Lower lobe of right lung (tissue), 2 donors: ENCODE data around the gene FMN1. TPM values are rescaled to one million over a fixed set of nuclear protein-coding genes. Genes with fewer than 3 reads are reported as not detected.

Source experiments
- ATAC-seq, 2 donors: fragments of 200-7000 bp; cut with Tn5 transposase; one replicate each; pipeline ENCODE4 v1.9.1; 2020 to 2022; ENCODE audit warnings: mild to moderate bottlenecking in 2 of 2, moderate library complexity in 2 of 2
- DNase-seq: peaks from one replicate; pipeline ENCODE4 v3.0.0-alpha.2; 2020
- H3K27ac ChIP-seq: fragments of 200-600 bp; one replicate; pipeline ENCODE4 v1.8.0; 2022
- H3K27me3 ChIP-seq: fragments of 200-600 bp; one replicate; pipeline ENCODE4 v1.8.0; 2022; ENCODE audit warnings: low read depth
- H3K36me3 ChIP-seq: fragments of 200-600 bp; one replicate; pipeline ENCODE4 v1.8.0; 2022; ENCODE audit warnings: mild to moderate bottlenecking
- H3K4me1 ChIP-seq: fragments of 200-600 bp; one replicate; pipeline ENCODE4 v1.8.0; 2022
- H3K4me3 ChIP-seq: fragments of 200-600 bp; one replicate; pipeline ENCODE4 v1.8.0; 2022; ENCODE audit warnings: mild to moderate bottlenecking
- H3K9me3 ChIP-seq: fragments of 200-600 bp; one replicate; pipeline ENCODE4 v1.8.0; 2022
- intact Hi-C: fragments of 100-400 bp; cut with DNase I; formaldehyde crosslinking; loops from one replicate; pipeline ENCODE4 v1.11.0; 2022
- total RNA-seq: library from RNA; stranded (reverse); fragmentation: NEBNext Ultra II Directional; extraction: Animal tissue kit (Norgen Biotek cat#: 25700); gene quantifications from one replicate; pipeline ENCODE4 v1.2.1, GENCODE V29; 2021
- TF ChIP-seq, protein P1 (sequence below): fragments of 200-600 bp; IDR thresholded peaks from one replicate; pipeline ENCODE4 v1.8.0; 2022; ENCODE audit warnings: antibody characterized with exemption, mild to moderate bottlenecking
- donor health status: DM: no; HTN: yes; CAD: no; lungs with severe emphysema.

Gene FMN1
- total RNA-seq, 1 donor from 2014 or later, result 38.8 TPM

DNA sequence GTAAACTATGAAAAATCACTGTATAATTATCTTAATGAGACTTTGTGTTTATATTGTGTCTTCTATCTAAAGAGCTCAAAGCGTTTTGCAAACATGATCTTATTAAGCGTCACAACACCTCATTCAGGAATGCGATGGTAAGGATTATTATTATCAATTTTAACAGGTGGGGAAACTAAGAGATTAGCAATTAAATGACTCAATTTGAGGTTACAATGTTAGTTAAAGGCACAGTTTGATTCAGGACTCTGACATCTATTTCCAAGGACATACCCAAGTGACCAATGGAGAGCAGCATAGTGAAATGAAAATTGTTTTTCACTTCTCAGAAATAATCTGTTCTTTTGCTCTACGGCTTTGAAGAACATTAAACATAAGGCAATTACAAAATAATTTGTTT is 74.6 kb downstream of the FMN1 start:
- DNase-seq, result no peak
- TF ChIP-seq, protein P1, sequence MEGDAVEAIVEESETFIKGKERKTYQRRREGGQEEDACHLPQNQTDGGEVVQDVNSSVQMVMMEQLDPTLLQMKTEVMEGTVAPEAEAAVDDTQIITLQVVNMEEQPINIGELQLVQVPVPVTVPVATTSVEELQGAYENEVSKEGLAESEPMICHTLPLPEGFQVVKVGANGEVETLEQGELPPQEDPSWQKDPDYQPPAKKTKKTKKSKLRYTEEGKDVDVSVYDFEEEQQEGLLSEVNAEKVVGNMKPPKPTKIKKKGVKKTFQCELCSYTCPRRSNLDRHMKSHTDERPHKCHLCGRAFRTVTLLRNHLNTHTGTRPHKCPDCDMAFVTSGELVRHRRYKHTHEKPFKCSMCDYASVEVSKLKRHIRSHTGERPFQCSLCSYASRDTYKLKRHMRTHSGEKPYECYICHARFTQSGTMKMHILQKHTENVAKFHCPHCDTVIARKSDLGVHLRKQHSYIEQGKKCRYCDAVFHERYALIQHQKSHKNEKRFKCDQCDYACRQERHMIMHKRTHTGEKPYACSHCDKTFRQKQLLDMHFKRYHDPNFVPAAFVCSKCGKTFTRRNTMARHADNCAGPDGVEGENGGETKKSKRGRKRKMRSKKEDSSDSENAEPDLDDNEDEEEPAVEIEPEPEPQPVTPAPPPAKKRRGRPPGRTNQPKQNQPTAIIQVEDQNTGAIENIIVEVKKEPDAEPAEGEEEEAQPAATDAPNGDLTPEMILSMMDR, result no peak
- no peaks in the 10 kb centered on the region for H3K27me3 ChIP-seq
- intact Hi-C loops, result no loop called here
- H3K27ac ChIP-seq, result no peak overlapping the region
- no peak for ATAC-seq
- H3K9me3 ChIP-seq, result no peaks in the 10 kb centered on the region
- H3K4me1 ChIP-seq, result no peaks in the 10 kb centered on the region
- no peak overlapping the region for H3K4me3 ChIP-seq
- H3K36me3 ChIP-seq, result no peaks in the 10 kb centered on the region

DNA sequence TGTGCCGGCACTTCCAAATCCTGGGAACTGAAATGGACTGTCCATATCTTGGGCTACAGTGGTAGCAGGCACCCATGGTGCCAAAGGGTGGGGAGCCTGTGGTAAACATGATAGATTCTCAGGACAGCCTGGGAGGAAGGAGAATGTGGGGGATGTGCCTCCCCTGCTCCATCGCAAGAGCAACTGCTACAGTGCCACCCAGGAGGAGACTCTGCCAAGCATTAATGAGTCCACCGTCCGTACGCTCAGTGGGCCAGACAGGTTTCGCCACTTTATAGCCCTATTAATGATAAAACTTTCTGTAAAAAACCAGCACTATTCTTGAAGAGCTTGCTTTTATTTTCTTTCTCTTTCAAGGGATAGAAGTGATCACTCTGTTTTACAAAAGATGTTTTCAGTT is 75.2 kb downstream of the FMN1 start:
- Histone ChIP-seq H3K4me1 (no peaks in the 10 kb centered on the region), H3K9me3 (no peaks in the 10 kb centered on the region), H3K36me3 (no peaks in the 10 kb centered on the region), H3K27ac (no peak overlapping the region), H3K27me3 (no peaks in the 10 kb centered on the region), H3K4me3 (no peak overlapping the region)
- peak in 1 of 2 donors; percentile 14 for ATAC-seq
- TF ChIP-seq, protein P1, result no peak
- intact Hi-C loops, result no loop called here
- DNase-seq, result no peak

DNA sequence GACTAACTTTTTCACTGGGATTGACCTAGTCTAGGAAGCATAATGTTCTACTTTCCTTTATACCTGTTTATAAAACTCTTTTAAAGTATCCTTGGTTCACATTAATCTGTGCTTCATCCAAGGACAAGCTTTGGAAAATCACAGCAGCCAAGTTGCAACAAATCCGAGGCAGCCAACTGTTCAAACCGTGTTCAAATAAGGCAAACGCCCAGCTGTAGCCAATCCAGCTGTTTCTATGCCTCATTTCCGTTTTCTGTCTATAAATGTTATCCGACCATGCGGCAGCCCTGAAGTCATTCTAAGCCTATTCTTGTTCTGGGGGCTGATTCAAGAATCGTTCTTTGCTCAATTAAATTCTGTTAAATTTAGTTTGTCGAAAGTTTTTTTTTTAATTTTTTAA is 78.3 kb downstream of the FMN1 start:
- intact Hi-C loops, result no loop called here
- TF ChIP-seq, protein P1, result no peak
- Histone ChIP-seq H3K27me3 (no peaks in the 10 kb centered on the region), H3K36me3 (no peaks in the 10 kb centered on the region), H3K4me1 (no peaks in the 10 kb centered on the region), H3K27ac (no peak overlapping the region), H3K9me3 (no peaks in the 10 kb centered on the region), H3K4me3 (no peak overlapping the region)
- no peak for DNase-seq
- ATAC-seq, result no peak

DNA sequence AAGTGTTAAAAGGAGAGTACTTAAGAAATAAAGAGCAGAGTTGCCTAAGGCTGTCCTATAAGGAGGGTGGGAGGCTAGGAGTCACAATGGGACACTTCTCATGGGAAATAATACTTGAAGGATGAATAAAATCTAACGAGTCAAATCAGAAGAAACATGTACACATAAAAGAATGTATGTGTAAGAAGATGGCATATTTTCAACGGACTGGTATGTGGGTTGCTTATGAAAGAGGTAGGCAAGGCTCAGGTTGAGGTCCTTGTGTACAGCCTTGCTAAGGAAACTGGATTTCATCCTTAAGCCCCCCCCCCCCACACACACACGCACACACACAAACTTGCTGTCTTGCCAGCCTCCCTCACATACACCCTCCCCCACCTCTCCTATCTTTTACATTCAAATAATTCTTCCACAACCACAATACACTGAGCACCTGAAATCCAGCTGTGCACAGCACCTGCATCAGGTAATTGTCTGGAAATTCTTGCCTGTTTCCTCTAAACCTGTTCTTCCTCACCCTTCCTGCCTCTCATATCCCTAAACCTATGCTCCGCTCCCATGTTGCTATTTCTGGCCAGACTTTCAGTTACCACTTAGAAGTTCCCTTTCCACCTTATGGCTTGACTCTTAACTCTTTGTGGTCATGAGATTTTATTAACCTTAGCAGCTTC is 79.2 kb downstream of the FMN1 start:
- Histone ChIP-seq H3K27ac (no peak overlapping the region), H3K9me3 (no peaks in the 10 kb centered on the region), H3K27me3 (no peaks in the 10 kb centered on the region), H3K4me1 (no peaks in the 10 kb centered on the region), H3K36me3 (no peaks in the 10 kb centered on the region), H3K4me3 (no peak overlapping the region)
- TF ChIP-seq, protein P1, result no peak
- DNase-seq (no peak), ATAC-seq (no peak)
- intact Hi-C loops, result no loop called here

DNA sequence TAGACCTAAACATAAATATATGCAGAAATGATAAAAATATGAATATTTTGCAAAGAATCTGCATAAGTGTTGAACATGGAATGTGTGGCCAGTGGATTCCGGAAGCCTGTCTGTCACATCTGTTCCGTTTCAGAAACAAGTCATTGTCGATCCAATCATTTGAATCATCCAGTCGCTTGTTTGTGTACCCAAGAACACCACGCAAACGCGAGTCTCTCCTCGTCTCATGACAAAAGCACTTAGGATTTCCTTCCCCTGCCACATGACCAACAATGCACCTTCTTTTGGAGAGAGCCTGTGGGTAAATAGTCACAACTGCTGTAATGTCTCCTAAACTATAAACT is 80.2 kb downstream of the FMN1 start:
- intact Hi-C loops, result no loop called here
- Histone ChIP-seq H3K4me3 (no peak overlapping the region), H3K36me3 (no peaks in the 10 kb centered on the region), H3K4me1 (no peaks in the 10 kb centered on the region), H3K27me3 (no peaks in the 10 kb centered on the region), H3K27ac (peak overlapping the region; percentile 37), H3K9me3 (no peaks in the 10 kb centered on the region)
- ATAC-seq (peak; percentile 19 to 26), DNase-seq (no peak)
- TF ChIP-seq, protein P1, result no peak
